IMR-90 (cell line): ENCODE results near the gene NXPE3. TPM values are rescaled to one million over a fixed set of nuclear protein-coding genes. Genes with fewer than 3 reads are reported as not detected.
A peak's percentile ranks its signal among the peaks of the same experiment; 100 is the strongest.

ENCODE experiments used
- ATAC-seq: fragments of 200-7000 bp; cut with Tn5 transposase; 2 replicates; pipeline ENCODE4 v1.9.1; 2020; ENCODE audit warnings: low read depth, mild to moderate bottlenecking, moderate library complexity
- BruUV-seq: library from RNA; stranded (reverse); fragments of 400-500 nt; replicated peaks from 2 replicates; lab custom pipeline; 2021; lab: Mats Ljungman, UMichigan
- CTCF ChIA-PET: fragments of 300-600 bp; formaldehyde crosslinking; extraction: SDS; loops from one replicate; lab custom pipeline; 2021; ENCODE audit warnings: antibody characterized with exemption; lab: Yijun Ruan, JAX
- POLR2A ChIA-PET: fragments of 300-600 bp; sonication (Branson Sonifier 250); formaldehyde crosslinking; loops from one replicate; lab custom pipeline; 2022; ENCODE audit warnings: antibody characterized with exemption; ENCODE audit not compliant: unreplicated experiment; lab: Charles Lee
- DNase-seq: peaks from one replicate; pipeline ENCODE4 v3.0.0; 2013
- H2AFZ ChIP-seq: replicated peaks from 2 replicates; pipeline ENCODE3; 2013; ENCODE audit warnings: low read length, mild to moderate bottlenecking; ENCODE audit not compliant: poor library complexity
- H2AK5ac ChIP-seq: 2 replicates; pipeline ENCODE4 v1.6.1; 2013; ENCODE audit warnings: low read depth, low read length, inconsistent platforms
- H2AK9ac ChIP-seq: replicated peaks from 2 replicates; pipeline ENCODE3; 2013; ENCODE audit warnings: mild to moderate bottlenecking, low read depth, low read length, moderate library complexity; ENCODE audit not compliant: poor library complexity
- H2BK120ac ChIP-seq: 2 replicates; pipeline ENCODE4 v1.6.1; 2013; ENCODE audit warnings: low read depth, low read length, inconsistent platforms
- H2BK15ac ChIP-seq: 3 replicates; pipeline ENCODE4 v1.6.1; 2013; ENCODE audit warnings: low read depth, low read length, inconsistent platforms
- H2BK20ac ChIP-seq: 2 replicates; pipeline ENCODE4 v1.6.1; 2013; ENCODE audit warnings: low read depth, mild to moderate bottlenecking, inconsistent platforms, low read length, moderate library complexity
- H2BK5ac ChIP-seq: 2 replicates; pipeline ENCODE4 v1.6.1; 2013; ENCODE audit warnings: mild to moderate bottlenecking, low read depth, low read length, inconsistent platforms; ENCODE audit not compliant: poor library complexity, severe bottlenecking
- H3K14ac ChIP-seq: replicated peaks from 2 replicates; pipeline ENCODE4 v1.6.1; 2013; ENCODE audit warnings: low read depth, low read length, inconsistent platforms
- H3K18ac ChIP-seq: 2 replicates; pipeline ENCODE4 v1.6.1; 2013; ENCODE audit warnings: low read depth, low read length, control low read depth
- H3K23ac ChIP-seq: 2 replicates; pipeline ENCODE4 v1.6.1; 2013; ENCODE audit warnings: low read depth, low read length, inconsistent platforms
- H3K27ac ChIP-seq: 2 replicates; pipeline ENCODE4 v1.5.1; 2013; ENCODE audit warnings: mild to moderate bottlenecking, control low read depth, low read length; ENCODE audit not compliant: insufficient read depth
- H3K27me3 ChIP-seq: 2 replicates; pipeline ENCODE4 v1.6.1; 2013; ENCODE audit warnings: low read length; ENCODE audit not compliant: control insufficient read depth, insufficient read depth
- H3K36me3 ChIP-seq: 2 replicates; pipeline ENCODE4 v1.6.1; 2013; ENCODE audit warnings: low read length, mixed read lengths; ENCODE audit not compliant: control insufficient read depth, insufficient read depth
- H3K4ac ChIP-seq: 2 replicates; pipeline ENCODE4 v1.6.1; 2013; ENCODE audit warnings: low read depth, low read length, inconsistent platforms
- H3K4me1 ChIP-seq: 2 replicates; pipeline ENCODE4 v1.6.1; 2013; ENCODE audit warnings: low read length, mixed read lengths; ENCODE audit not compliant: control insufficient read depth, insufficient read depth
- H3K4me2 ChIP-seq: 2 replicates; pipeline ENCODE4 v1.6.1; 2013; ENCODE audit warnings: low read depth, mild to moderate bottlenecking, control low read depth, low read length, moderate library complexity
- H3K4me3 ChIP-seq: 2 replicates; pipeline ENCODE4 v1.5.1; 2013; ENCODE audit warnings: low read depth, mild to moderate bottlenecking, control low read depth, low read length, moderate library complexity; ENCODE audit not compliant: insufficient read depth
- H3K56ac ChIP-seq: 2 replicates; pipeline ENCODE4 v1.6.1; 2013; ENCODE audit warnings: low read length, inconsistent platforms; ENCODE audit not compliant: insufficient read depth; ENCODE audit errors: extremely low read depth
- H3K79me1 ChIP-seq, 2 experiments: 2 replicates each; pipeline ENCODE4 v1.6.1; 2013; ENCODE audit warnings: low read length in 2 of 2, inconsistent platforms in 1 of 2, low read depth in 1 of 2
- H3K9ac ChIP-seq: 2 replicates; pipeline ENCODE4 v1.6.1; 2013; ENCODE audit warnings: low read depth, low read length, control low read depth
- H3K9me1 ChIP-seq: 2 replicates; pipeline ENCODE4 v1.6.1; 2013; ENCODE audit warnings: low read length, inconsistent platforms; ENCODE audit not compliant: insufficient read depth
- H3K9me3 ChIP-seq: 2 replicates; pipeline ENCODE4 v1.6.1; 2013; ENCODE audit warnings: low read length; ENCODE audit not compliant: control insufficient read depth, insufficient read depth
- H4K20me1 ChIP-seq: 2 replicates; pipeline ENCODE4 v1.6.1; 2013; ENCODE audit warnings: low read length, inconsistent platforms; ENCODE audit not compliant: insufficient read depth
- H4K5ac ChIP-seq: 2 replicates; pipeline ENCODE4 v1.6.1; 2013; ENCODE audit warnings: mild to moderate bottlenecking, low read depth, low read length, control low read depth
- H4K8ac ChIP-seq, 2 experiments: 2 replicates each; pipeline ENCODE4 v1.6.1; 2013; ENCODE audit warnings: low read depth in 2 of 2, low read length in 2 of 2, control low read depth in 1 of 2, inconsistent platforms in 1 of 2
- H4K91ac ChIP-seq: 2 replicates; pipeline ENCODE4 v1.6.1; 2013; ENCODE audit warnings: low read depth, low read length, inconsistent platforms; ENCODE audit not compliant: insufficient read depth
- BHLHE40 ChIP-seq: fragments of 150-350 bp; IDR thresholded peaks from 2 replicates; pipeline ENCODE4 v1.6.1; 2016; ENCODE audit warnings: mild to moderate bottlenecking, low read depth, low read length
- CHD1 ChIP-seq: IDR thresholded peaks from 2 replicates; pipeline ENCODE4 v1.6.1; 2012; ENCODE audit warnings: low read depth, low read length, improper control_type of control experiment
- CTCF ChIP-seq: conservative IDR thresholded peaks from 2 replicates; pipeline ENCODE4 v1.5.1; 2012; ENCODE audit warnings: mild to moderate bottlenecking, low read depth, low read length, improper control_type of control experiment
- FOS ChIP-seq: fragments of 150-350 bp; IDR thresholded peaks from 2 replicates; pipeline ENCODE4 v1.6.1; 2016; ENCODE audit warnings: low read depth, low read length
- MAFK ChIP-seq: IDR thresholded peaks from 2 replicates; pipeline ENCODE4 v1.6.1; 2012; ENCODE audit warnings: low read depth, low read length, improper control_type of control experiment
- MAZ ChIP-seq: IDR thresholded peaks from 2 replicates; pipeline ENCODE4 v1.6.1; 2012; ENCODE audit warnings: low read depth, mild to moderate bottlenecking, low read length, improper control_type of control experiment, moderate library complexity, borderline replicate concordance
- MXI1 ChIP-seq: IDR thresholded peaks from 2 replicates; pipeline ENCODE4 v1.6.1; 2012; ENCODE audit warnings: low read depth, mild to moderate bottlenecking, low read length, moderate library complexity, borderline replicate concordance
- POLR2A ChIP-seq: IDR thresholded peaks from 2 replicates; pipeline ENCODE4 v1.6.1; 2012; ENCODE audit warnings: mild to moderate bottlenecking, low read depth, low read length
- RAD21 ChIP-seq: IDR thresholded peaks from 2 replicates; pipeline ENCODE4 v1.6.1; 2012; ENCODE audit warnings: low read length, improper control_type of control experiment
- RCOR1 ChIP-seq: IDR thresholded peaks from 2 replicates; pipeline ENCODE4 v1.6.1; 2012; ENCODE audit warnings: mild to moderate bottlenecking, low read length, improper control_type of control experiment; ENCODE audit not compliant: insufficient replicate concordance
- RFX5 ChIP-seq: IDR thresholded peaks from 2 replicates; pipeline ENCODE4 v1.8.0; 2012; ENCODE audit warnings: low read depth, mild to moderate bottlenecking, low read length, moderate library complexity
- SMC3 ChIP-seq: fragments of 150-350 bp; IDR thresholded peaks from 2 replicates; pipeline ENCODE4 v1.6.1; 2016; ENCODE audit warnings: low read depth, mild to moderate bottlenecking, antibody characterized with exemption, low read length, moderate library complexity
- WGBS, 2 experiments: methylation state at CpG; one replicate each; pipeline versions ENCODE4 v1.1.5 to v1.1.7; 2013; ENCODE audit warnings: missing lambda C conversion rate in 2 of 2; ENCODE audit not compliant: insufficient read length in 1 of 2; ENCODE audit errors: extremely low coverage in 2 of 2; 5-methylcytosine and 5-hydroxymethylcytosine counted together
- dilution Hi-C: fragments of 300-500 bp; cut with HindIII; formaldehyde crosslinking; loops from one replicate; pipeline ENCODE4 v1.14.3; 2018; ENCODE audit warnings: low sequenced_read_pairs; ENCODE audit not compliant: unreplicated experiment
- in situ Hi-C: fragments of 300-500 bp; cut with MboI; formaldehyde crosslinking; loops from 3 replicates; pipeline ENCODE4 v1.14.3; 2019; ENCODE audit warnings: low sequenced_read_pairs, inconsistent platforms, mixed read lengths
- intact Hi-C: fragments of 100-400 bp; cut with micrococcal nuclease; formaldehyde crosslinking; loops from 2 replicates; pipeline ENCODE4 v1.10.0; 2022
- polyA plus RNA-seq, 3 experiments: library from polyadenylated mRNA; depleted of rRNA; stranded (reverse); fragments of >200 nt; gene quantifications; 2 replicates each; pipeline ENCODE4 v1.2.3, GENCODE V29; 2012; ENCODE audit warnings: low replicate concordance in 1 of 3
- total RNA-seq: library from RNA; depleted of rRNA; stranded (reverse); fragments of >200 nt; gene quantifications from 2 replicates; pipeline ENCODE4 v1.2.3, GENCODE V29; 2012
- TF ChIP-seq, protein P1 (sequence below): fragments of 150-350 bp; IDR thresholded peaks from 2 replicates; pipeline ENCODE4 v1.6.1; 2017; ENCODE audit warnings: mild to moderate bottlenecking, antibody characterized with exemption, low read length, low read depth
- TF ChIP-seq, protein P2 (sequence below): fragments of 150-350 bp; IDR thresholded peaks from 2 replicates; pipeline ENCODE4 v1.6.1; 2016; ENCODE audit warnings: low read depth, mild to moderate bottlenecking, low read length, moderate library complexity, borderline replicate concordance

NXPE3 gene
- total and polyA plus RNA-seq, 2 of the 4 experiments (the other 2 are of a cell fraction) = 20.0 to 23.8 TPM

GRCh38 chr3:101779822-101780381 is 891 bp downstream of the NXPE3 start:
- 0 out of 3 replicates have a peak overlapping the region, but pooled peaks have one; percentile 25 for H2BK15ac ChIP-seq
- H4K91ac ChIP-seq = peak overlapping the region; percentile 63
- peak overlapping the region; percentile 63 for H2BK120ac ChIP-seq
- peak overlapping the region; percentile 97 for H2AFZ ChIP-seq
- H3K14ac ChIP-seq = peak overlapping the region; percentile 82
- H3K79me1 ChIP-seq = peaks cover 17 to 42% of the 10 kb centered on the region in 2 experiments; a peak in 3 of 4 replicates
- intact Hi-C loops = loop anchor here (2.0 kb wide), 2 partner anchors 47 to 55 kb away; partner anchors contain the start of gene CEP97
- WGBS, 2 experiments = 0% methylated on average over 1 of the region's 9 CpGs; no CpG with 5 or more reads in 1 of the 2 experiments
- BruUV-seq = TSS peak; percentile 79
- H3K23ac ChIP-seq = peak overlapping the region; percentile 73
- no peaks in the 10 kb centered on the region for H4K20me1 ChIP-seq
- H3K27me3 ChIP-seq = no peaks in the 10 kb centered on the region
- peak overlapping the region; percentile 45; the same call in 1 of the 2 replicates for H4K5ac ChIP-seq
- H3K9me1 ChIP-seq = peaks cover 3% of the 10 kb centered on the region; the same call in 1 of the 2 replicates
- peak overlapping the region; percentile 98 for H3K4me2 ChIP-seq
- DNase-seq (no peak), ATAC-seq (no peak)
- no peaks in the 10 kb centered on the region for H3K9me3 ChIP-seq
- peaks cover 5% of the 10 kb centered on the region; the same call in 1 of the 2 replicates for H3K4me1 ChIP-seq
- H3K36me3 ChIP-seq = peaks cover 17% of the 10 kb centered on the region
- dilution Hi-C loops = no loop called here
- peak overlapping the region; percentile 91 for H3K4me3 ChIP-seq
- TF ChIP-seq, protein P1, sequence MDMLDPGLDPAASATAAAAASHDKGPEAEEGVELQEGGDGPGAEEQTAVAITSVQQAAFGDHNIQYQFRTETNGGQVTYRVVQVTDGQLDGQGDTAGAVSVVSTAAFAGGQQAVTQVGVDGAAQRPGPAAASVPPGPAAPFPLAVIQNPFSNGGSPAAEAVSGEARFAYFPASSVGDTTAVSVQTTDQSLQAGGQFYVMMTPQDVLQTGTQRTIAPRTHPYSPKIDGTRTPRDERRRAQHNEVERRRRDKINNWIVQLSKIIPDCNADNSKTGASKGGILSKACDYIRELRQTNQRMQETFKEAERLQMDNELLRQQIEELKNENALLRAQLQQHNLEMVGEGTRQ = no peak
- no peak for TF ChIP-seq RFX5
- TF ChIP-seq SMC3 = no peak
- no peak for TF ChIP-seq POLR2A
- TF ChIP-seq FOS = no peak
- TF ChIP-seq CTCF = no peak
- no peak for TF ChIP-seq MAFK
- no peak for TF ChIP-seq MXI1
- TF ChIP-seq RAD21 = no peak
- no peak for TF ChIP-seq MAZ
- TF ChIP-seq CHD1 = no peak
- TF ChIP-seq, protein P2, sequence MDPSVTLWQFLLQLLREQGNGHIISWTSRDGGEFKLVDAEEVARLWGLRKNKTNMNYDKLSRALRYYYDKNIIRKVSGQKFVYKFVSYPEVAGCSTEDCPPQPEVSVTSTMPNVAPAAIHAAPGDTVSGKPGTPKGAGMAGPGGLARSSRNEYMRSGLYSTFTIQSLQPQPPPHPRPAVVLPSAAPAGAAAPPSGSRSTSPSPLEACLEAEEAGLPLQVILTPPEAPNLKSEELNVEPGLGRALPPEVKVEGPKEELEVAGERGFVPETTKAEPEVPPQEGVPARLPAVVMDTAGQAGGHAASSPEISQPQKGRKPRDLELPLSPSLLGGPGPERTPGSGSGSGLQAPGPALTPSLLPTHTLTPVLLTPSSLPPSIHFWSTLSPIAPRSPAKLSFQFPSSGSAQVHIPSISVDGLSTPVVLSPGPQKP = no peak
- TF ChIP-seq RCOR1 = no peak
- TF ChIP-seq BHLHE40 = no peak
- peak overlapping the region; percentile 76; the same call in 1 of the 2 replicates for H2AK5ac ChIP-seq
- H2BK20ac ChIP-seq = no peak overlapping the region; the same call in none of the 2 replicates
- peak overlapping the region; percentile 73 for H2BK5ac ChIP-seq
- peak overlapping the region; percentile 88 for H2AK9ac ChIP-seq
- POLR2A ChIA-PET = no interaction called here
- peak overlapping the region; percentile 34 to 83; a peak in 3 of 4 replicates for H4K8ac ChIP-seq
- peak overlapping the region; percentile 11 for H3K18ac ChIP-seq
- peak overlapping the region; percentile 57 for H3K4ac ChIP-seq
- H3K9ac ChIP-seq = peak overlapping the region; percentile 80
- in situ Hi-C loops = no loop called here
- CTCF ChIA-PET = interaction anchor here (0.6 kb wide), 1 partner anchor 85 kb away, joined by 3 read pairs; no protein-coding TSS in a partner anchor
- H3K56ac ChIP-seq = peak overlapping the region; percentile 39; the same call in 1 of the 2 replicates
- H3K27ac ChIP-seq = peak overlapping the region; percentile 65
